WERI-Rb-1 (cell line): ENCODE data around the gene UBE2N.

Experiments used
- DNase-seq: peaks from one replicate; pipeline ENCODE4 v3.0.0-alpha.2; 2020
- H3K27ac ChIP-seq: fragments of 250-450 bp; sonication (Bioruptor Pico); 2 replicates; pipeline ENCODE4 v1.5.1; 2020; ENCODE audit warnings: mild to moderate bottlenecking, moderate library complexity
- H3K27me3 ChIP-seq: fragments of 250-450 bp; sonication (Bioruptor Pico); 2 replicates; pipeline ENCODE4 v1.5.1; 2021; ENCODE audit warnings: mild to moderate bottlenecking, low read depth, moderate library complexity; ENCODE audit not compliant: insufficient read depth, severe bottlenecking
- H3K36me3 ChIP-seq: fragments of 250-450 bp; sonication (Bioruptor Pico); 2 replicates; pipeline ENCODE4 v1.5.1; 2020; ENCODE audit warnings: mild to moderate bottlenecking, moderate library complexity
- H3K4me3 ChIP-seq: 2 replicates; pipeline ENCODE4 v1.5.1; 2011; ENCODE audit warnings: low read depth, mild to moderate bottlenecking, control low read depth, low read length
- H3K9me3 ChIP-seq: fragments of 250-450 bp; sonication (Bioruptor Pico); 2 replicates; pipeline ENCODE4 v1.5.1; 2021; ENCODE audit warnings: mild to moderate bottlenecking, moderate library complexity; ENCODE audit not compliant: severe bottlenecking
- CTCF ChIP-seq: IDR thresholded peaks from 2 replicates; pipeline ENCODE4 v1.5.1; 2011; ENCODE audit warnings: low read depth, mild to moderate bottlenecking, control low read depth, inconsistent platforms, low read length

Gene UBE2N

GRCh38 chr12:93441617-93442410 is at the start of gene UBE2N:
Gene UBE2N (minus strand): TSS chr12:93441947. CDS start chr12:93441884, 63 bp downstream.
- no peak for TF ChIP-seq CTCF
- no peaks in the 10 kb centered on the region for H3K9me3 ChIP-seq
- peak; percentile 97 for DNase-seq

GRCh38 chr12:93484315-93484981 is 42.7 kb upstream of the UBE2N start:
- H3K27me3 ChIP-seq: no peaks in the 10 kb centered on the region
- H3K4me3 ChIP-seq: no peak overlapping the region
- peaks cover 81% of the 10 kb centered on the region for H3K36me3 ChIP-seq
- TF ChIP-seq CTCF: no peak
- H3K27ac ChIP-seq: no peak overlapping the region
- H3K9me3 ChIP-seq: no peaks in the 10 kb centered on the region
- DNase-seq: no peak

More at GRCh38 chr12:93441617-93442410, at the start of gene UBE2N:
- H3K27me3 ChIP-seq: no peaks in the 10 kb centered on the region
- peak within 1 kb of the TSS; percentile 99 for H3K4me3 ChIP-seq
- H3K27ac ChIP-seq: peak within 1 kb of the TSS; percentile 96
- peaks cover 3% of the 10 kb centered on the region for H3K36me3 ChIP-seq

- no peak for DNase-seq
- no peaks in the 10 kb centered on the region for H3K27me3 ChIP-seq
- H3K4me3 ChIP-seq: no peak overlapping the region
- H3K36me3 ChIP-seq: peaks cover 78% of the 10 kb centered on the region
- no peaks in the 10 kb centered on the region for H3K9me3 ChIP-seq
- H3K27ac ChIP-seq: no peak overlapping the region
- no peak for TF ChIP-seq CTCF
Observed at GRCh38 chr12:93483151-93483807, 41.5 kb upstream of the UBE2N start.

- H3K27me3 ChIP-seq: no peaks in the 10 kb centered on the region
- H3K36me3 ChIP-seq: peaks cover 78% of the 10 kb centered on the region
- no peak overlapping the region for H3K27ac ChIP-seq
- TF ChIP-seq CTCF: no peak
- H3K4me3 ChIP-seq: no peak overlapping the region
- H3K9me3 ChIP-seq: no peaks in the 10 kb centered on the region
- DNase-seq: no peak
Observed at GRCh38 chr12:93482721-93483120, 41.0 kb upstream of the UBE2N start.

GRCh38 chr12:93476555-93476954 is 34.8 kb upstream of the UBE2N start:
- Histone ChIP-seq H3K9me3 (no peaks in the 10 kb centered on the region), H3K27ac (no peak overlapping the region), H3K36me3 (peaks cover 83% of the 10 kb centered on the region), H3K4me3 (no peak overlapping the region), H3K27me3 (no peaks in the 10 kb centered on the region)
- TF ChIP-seq CTCF: no peak
- DNase-seq: no peak
